Activated CD4-positive, alpha-beta T cell treated with anti-CD3 and anti-CD28 coated beads for 48 hours (primary cell): ENCODE measurements around the gene ZNF879.

ENCODE experiments used
- DNase-seq: peaks from one replicate; pipeline ENCODE4 v3.0.0-alpha.2; 2020

Gene ZNF879

DNA sequence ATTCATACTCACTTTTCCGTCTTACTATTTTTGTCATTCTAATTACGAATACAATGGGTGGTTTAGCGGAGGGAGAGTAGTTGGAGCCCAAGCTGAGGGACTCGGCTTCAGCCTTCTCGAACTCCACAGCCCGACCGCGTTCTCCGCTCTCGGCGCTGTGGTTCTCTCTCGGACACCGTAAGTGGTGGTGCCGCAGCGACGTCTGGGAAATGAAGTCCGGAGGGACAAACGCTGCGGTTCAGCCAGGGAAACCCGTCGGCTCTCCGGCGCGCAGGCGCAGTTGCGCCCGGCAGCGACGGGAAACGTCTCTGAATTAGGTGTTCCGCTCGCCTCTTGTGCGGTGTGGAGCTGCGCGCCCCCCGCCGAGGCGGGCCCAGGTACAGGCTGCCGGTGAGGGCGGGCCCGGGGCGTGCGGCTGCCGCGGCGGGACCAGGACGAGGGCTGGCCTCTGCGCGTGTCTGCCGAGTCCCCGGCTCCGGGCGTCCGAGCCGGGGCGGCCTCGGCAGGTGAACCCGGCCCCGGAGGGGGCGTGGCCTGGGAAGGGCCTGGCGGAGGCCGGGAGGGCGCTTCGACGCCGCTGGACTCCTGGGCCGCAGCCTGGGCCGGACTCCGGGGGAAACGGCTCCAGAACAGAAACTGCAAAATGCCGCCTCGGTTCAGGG, at the start of gene ZNF879:
TSS of gene ZNF879 (plus strand) at position 277 of the 662 bp plus-strand sequence. CDS start 1,201 bp downstream, outside the sequence.
- peak; percentile 94 for DNase-seq

DNA sequence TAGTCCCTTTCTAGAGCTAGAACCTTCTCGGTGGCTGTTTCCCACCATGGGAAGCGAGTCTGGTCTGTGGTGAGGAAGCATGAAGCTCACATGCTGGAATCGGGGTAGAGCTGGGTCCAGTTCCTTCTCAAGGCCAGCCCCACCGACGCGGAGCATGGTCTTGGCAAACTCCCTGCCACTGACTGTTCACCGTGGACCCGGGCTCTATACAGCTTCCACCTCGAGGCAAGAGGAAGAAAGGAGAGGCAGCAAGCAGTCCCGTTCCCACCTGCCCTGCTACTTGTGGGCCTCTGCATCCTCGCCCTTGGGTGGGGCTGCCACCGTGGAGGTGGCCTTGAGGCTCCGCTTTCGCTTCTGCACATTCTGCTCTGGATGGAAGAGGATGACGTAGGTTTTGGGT, 42.2 kb upstream of the ZNF879 start:
- no peak for DNase-seq

DNA sequence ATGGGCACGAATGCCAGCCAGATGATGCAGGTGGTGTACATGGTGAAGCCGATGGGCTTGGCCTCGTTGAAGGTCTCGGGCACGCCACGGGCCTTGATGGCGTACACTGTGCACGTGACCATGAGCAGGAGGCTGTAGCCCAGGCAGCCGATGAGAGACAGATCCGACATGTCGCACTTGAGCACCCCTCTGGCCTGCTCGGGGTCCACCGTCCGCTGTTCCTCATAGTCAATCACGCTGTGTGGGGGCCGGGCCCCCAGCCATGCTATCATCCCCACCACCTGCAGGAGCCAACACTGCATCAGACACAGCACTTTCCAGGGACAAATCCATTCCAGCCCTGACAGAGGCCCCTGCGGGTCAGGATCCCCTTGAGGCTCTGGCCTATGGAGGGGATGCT, 40.7 kb upstream of the ZNF879 start:
- DNase-seq = no peak

DNA sequence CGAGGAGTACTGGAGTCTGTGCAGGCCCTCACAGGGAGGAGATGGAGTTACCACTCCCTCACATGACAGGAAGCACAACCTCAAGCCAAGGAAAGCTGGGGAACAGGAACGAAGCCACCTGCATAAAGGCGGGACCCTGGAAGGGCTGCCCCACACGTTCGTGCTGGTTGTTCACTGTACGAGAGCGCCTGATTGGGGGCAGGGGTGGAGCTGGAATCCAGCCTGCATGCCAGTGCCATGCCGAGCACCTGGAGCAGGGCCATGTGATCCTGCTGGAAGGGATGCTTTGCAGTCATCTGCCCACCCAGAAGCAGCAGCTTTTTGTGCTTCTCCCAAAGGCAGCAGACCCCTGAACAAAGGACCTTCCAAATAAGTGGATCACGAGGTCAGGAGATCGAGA, 39.9 kb upstream of the ZNF879 start:
- DNase-seq = no peak

DNA sequence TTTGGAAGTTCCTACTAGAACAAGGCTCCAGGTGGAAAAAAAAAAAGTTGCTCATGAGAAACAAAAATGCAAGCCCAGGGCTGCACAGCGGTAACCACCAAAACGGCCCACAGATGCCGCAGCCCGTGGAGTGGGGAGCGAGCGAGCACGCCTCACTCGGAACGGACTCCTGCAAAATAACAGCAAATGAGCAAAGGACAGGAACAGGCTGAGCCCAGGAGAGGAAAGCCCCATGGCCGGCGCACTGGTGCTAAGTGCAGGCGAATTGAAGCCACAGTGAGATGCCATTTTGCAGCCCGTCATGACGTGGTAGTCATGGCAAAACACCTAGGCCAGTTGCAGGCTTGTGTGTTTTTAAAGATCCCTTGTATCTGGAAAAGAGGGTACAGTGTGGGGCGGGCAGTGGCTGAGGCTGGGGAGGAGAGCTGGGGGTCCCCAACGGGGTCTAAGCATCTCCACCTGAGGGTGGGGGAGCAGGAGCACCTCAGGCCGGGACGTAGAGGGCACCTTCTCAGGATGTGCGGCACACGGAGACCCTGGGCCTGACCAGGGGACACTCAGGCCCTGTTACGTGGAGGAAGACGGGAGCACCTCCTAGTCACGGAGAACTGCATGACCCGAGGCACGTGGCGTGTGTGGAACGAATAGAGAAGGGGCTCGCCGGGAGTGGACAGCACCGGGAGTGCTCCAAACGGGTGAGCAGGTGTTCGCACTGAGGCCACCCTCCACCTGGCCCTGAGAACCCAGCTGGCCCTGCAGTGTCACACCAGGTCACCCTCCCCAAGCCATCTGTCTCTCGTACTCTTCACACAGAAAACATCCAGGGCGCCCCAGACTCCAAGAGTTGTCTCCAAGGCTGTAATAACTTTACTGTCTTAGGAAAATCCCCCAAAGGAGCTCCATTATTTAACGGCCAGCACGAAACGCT, 39.2 kb upstream of the ZNF879 start:
- DNase-seq = no peak

DNA sequence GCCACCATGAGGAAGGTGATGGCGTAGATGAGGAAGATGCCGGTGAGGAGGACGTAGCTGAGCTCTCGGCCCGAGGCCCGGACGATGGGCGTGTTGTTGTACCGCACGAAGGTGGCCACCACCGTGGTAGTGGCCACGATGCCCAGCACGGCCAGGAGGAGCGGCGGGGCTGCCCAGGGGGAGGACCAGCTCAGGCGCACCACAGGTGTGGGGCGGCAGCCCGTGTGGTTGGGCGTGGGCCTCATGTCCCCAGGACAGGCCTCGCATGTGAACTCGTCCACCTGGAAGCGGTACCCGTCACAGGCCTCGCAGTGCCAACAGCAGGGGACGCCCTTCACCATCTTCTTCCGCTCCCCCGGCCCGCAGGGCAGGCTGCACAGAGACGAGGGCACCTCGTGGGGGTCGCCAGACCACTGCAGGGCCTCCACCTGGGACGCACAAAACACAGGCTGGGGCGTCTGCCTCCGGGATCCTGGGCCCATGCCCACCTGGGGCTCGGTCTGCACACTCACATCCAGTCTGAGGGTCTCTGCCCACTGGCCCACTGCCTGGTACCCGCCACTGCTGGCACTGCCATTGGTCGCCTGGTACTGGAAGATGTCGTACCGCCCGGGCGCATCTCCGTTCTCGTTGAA, 37.2 kb upstream of the ZNF879 start:
- DNase-seq = no peak

DNA sequence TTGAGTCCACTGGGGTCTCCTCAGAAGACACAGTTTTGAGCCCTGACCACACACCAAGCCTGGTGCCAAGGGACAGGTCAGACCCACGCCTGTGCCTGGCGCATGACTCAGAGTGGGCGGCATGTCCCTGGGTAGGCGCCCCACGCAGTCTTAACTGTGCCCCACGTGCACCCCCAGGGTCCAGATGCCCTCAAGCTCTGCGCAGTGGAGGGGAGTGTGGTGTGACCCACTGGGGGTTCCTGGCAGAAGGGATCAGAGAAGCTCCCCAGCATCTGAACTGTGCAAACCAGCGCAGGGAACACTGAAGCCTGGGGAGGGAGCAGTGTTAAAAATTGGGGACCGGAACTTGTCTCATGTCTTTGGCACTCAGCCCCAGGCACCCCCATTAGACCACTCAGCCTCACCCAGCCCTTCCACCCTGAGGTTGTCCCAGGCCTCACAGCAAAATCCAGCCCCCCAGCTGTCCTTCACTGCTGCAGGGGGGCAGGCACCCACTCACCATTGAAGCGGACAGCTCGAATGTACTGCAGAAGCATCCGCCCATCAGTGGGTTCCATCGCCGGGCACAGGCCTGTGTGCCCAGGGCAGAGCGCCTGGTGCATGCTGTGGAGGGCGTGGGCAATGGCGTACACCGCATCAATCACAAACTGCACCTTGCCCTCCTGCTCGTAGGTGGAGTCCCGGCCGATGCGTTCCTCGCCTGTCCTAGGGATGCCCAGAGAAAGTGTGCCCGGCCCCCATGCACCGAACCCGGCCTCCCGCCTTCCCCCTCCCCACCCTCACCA, 35.0 kb upstream of the ZNF879 start:
- no peak for DNase-seq

DNA sequence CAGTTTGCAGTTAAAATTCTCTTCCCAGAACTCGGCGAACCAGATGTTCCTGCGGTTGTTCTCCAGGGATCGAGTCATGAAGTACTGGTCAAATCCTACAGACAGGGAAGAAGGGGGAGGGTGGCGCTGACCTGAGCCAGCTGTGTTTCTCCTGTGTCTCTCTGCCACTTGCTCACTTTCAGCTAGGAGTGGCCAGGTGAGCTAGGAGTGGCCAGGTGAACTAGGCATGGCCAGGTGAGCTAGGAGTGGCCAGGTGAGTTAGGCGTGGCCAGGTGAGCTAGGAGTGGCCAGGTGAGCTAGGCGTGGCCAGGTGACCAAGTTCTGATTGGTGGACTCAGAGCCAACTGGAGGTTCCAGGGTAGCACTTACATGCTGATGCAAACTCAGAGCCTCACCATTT, 34.3 kb upstream of the ZNF879 start:
- DNase-seq = no peak

DNA sequence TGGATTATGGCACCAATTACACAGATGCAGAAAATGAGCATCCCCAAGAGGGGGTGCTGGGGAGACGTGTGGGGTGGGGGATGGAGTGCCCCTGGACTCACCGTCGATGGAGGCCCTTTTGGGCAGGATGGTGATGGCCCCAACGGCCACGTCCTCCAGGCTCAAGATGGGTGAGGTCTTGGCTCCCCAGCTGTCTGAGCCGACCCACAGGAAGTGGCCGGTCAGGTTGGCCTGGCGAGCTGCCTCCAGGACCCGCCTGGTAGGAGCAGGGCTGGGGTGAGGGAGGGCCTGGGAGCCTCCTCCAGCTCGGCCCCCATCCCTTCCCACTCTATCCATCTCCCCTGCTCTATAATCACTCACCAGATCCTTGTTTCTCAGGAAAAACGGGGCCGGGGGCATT, 33.1 kb upstream of the ZNF879 start:
- DNase-seq = no peak

DNA sequence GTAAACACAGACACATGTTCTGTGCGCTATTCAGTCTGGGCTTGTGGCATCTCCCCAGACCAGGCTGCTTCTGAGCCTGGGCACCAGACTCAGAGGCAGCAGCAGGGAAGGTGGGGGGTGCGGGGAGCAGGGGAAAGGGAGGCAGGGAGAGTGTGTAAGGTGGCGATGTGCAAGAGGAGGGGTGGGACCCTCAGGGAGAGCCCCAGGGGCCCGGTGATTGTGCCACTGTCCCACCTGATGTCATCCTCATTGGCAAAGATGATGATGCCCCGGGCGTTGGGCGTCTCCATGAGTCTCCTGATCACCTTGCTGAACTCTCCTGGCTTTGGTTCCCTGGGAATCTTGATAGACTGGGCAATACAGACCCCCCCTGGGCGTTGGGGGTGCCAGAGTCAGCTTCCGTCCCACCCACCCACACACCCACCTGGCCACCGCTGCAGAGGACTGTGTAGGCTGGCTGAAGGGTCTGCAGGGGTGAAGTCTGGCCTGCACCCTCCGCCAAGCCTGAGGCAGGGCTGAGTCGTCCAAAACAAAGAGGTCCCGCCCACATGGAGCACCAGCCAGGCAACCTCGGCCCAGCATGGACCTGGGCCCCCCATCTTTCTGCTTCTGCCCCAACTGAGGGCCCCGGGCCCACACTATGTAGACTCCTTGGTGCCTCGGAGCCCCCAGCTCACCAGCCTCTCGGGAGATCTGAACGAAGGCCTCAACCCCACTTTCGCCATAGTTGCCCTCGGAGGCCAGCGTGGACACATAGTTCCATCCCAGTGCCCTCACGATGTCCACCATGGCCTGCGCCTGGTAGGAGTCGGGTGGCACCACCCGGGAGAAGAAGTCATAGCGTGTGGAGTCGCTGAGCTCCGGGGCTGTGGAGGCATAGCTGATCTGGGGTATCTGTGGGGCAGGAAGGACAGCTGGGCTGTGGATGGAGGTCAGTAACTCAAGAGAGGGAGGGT, 32.1 kb upstream of the ZNF879 start:
- DNase-seq = no peak

DNA sequence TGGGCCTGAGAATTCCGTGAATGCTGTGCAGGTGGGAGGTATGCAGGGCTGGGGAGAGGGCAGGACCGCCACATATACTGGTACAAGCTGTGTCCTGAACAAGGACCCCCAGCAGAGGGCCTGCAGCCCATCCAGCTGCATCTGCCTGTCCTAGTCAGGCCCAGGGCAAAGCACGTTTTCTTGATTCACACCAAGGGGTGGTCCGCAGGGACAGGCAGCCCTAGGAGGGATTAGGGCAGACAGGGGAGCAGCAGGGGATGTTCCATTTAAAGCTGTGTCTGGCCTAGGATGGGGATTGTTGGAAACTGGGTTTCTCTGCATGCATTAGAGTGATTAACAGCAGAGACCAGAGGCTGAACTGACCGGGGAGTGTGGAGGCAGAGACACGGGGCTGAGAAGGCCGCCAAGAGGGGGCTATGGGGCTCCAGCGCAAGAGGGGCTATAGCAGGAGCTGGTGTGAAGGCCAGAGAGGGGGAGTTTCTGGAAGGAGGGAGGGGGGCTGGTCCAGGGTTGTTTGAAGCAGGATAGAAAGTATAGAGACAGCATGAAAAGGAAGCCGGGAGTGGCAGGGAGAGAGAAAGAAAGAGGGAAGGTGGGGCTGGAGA, 31.2 kb upstream of the ZNF879 start:
- no peak for DNase-seq

DNA sequence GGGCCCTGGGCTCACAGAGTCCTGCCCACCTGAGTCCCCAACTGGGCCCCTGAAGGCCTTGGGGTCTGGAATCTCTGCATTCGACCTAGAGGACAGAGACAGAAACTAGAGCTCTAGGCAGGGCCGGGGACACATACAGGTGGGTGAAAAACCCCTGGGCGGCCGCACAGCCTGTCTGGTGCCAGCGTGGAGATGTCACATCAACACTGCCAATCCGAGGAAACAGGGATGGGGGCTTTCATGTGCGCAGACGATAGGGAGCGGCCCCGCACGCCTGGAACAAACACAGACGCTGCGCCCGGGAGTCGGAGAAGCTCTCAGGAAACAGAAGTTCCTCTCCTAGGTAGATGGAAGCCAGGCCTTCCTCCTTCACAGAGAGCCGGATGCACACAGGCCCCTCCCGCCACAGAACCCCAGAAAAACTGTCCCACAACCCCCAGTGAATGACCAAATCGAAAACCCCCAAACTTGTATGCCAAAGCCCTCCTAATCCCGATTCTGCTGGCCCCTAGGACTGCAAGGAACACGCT, 30.3 kb upstream of the ZNF879 start:
- no peak for DNase-seq

DNA sequence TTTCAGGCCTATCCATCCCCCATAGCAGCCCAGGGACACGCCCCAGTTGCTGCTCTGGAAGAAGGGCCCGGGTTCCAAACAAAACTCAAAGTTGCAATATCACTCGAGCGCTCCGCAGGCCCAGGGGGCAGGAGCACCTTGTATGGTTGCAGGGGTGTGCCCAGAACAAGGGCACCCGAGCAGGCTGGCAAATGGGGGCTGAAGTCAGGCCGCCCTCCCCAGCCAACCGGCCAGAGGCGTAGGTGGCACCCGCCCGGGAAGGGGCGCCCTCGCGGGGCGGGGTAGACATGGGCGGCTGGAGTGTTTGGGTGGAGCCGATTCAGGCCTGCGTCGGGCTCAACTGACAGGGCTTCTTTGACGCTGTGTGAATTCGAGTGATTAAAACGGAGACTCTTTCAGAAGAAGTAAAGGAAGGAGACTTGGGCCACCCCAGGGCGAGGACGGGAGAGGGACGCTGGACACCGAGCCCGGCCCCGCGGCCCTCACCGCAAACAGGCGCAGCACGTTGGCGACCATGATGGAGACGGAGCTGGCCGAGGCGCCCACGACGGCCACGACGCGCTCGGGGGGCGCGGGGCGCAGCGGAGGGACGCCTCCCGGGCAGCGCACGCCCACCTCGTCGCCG, 29.5 kb upstream of the ZNF879 start:
- DNase-seq = no peak

DNA sequence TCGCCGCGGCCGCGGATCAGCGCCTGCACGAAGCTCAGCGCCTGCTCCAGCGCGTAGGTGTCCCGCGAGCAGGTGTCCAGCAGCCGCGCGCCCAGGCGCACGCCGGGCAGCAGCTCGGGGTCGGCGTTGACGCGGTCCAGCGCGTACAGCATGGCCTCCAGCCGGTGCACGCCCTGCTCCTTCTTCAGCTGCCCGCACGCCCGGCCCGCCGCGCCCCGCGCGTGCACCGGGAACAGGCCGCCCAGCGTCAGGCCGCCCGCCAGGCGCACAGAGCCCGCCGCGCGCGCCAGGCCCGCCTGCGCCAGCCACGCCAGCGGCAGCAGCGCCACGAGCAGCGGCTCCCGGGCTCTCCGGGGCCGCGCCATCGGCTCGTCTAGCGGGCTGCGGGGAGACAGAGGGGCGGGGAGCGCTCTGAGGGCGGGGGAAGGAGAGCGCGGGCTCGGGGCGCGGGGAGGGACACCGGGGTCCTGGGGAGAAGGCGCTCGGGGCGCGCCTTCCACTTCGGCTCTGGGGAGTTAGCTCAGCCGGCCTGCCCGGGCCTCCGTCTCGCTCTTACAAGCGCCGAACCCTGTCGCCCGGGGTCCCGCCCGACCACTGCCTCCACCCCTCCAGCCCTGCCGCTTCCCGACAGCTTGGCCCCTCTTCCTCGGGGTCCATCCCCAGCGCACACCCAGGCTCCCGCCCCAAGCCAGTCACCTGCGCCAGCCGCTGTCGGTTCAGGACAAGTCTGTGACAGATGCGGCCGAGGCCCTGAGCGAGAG, 28.8 kb upstream of the ZNF879 start, which contains the start of gene GRM6:
TSS of gene GRM6 (minus strand) at position 741 of the 761 bp plus-strand sequence. CDS start at position 365, 376 bp downstream.
- no peak for DNase-seq

DNA sequence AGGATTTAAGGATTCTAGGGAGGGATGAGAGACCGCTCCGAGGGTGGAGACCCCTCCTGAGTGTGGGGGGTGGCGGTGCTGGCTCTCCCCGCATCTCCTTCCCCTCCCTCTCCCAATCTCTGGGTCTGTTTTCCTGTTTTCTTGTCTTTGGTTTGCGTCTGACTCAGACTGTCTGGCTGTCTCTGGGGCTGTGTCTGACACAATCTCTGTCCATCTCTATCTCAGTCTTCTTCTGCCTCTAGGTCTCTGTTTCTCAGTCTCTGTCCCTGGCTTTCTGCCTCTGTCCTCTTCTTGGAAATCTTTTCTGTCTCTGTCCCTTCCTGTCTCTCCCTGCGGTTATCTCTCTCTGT, 28.3 kb upstream of the ZNF879 start:
- no peak for DNase-seq

DNA sequence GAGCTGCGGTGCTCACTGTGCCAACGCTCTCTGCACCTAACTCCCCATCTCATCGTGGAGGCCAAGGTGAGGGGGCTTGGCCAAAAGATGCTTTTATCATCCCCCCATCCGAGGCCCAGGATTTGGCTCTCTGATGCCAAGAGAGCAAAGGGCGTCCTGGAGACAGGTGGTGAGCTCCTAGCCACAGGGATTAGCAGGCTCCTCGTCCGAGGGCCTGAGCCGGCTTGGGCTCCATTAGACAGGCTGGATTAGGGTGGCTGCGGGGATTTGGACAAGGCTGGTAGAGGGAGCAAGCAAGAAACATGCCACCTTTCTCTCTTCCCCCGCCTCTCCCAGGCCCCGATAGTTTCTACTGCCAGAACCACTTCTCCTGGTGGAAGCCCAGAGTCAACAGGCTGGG, 27.4 kb upstream of the ZNF879 start:
- DNase-seq = no peak

DNA sequence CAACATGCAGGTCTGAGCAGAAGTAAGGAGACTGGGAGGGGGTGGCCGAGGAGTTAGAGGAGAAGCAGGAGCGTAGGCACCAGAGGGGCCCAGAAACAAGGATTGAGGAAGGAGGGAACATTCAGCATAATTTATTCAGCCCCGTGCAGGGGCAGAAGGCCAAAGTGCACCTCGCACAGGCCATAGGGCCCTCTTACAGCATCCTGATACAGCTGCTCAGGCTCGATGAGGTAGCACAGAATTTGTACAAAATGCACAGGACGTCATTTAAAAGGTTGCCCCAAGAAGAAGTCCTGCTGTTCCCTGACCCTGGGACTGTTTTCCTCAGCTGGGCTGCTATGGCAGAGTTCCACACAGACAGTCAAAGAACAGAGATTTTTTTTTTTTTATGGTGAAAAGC, 26.4 kb upstream of the ZNF879 start:
- no peak for DNase-seq

DNA sequence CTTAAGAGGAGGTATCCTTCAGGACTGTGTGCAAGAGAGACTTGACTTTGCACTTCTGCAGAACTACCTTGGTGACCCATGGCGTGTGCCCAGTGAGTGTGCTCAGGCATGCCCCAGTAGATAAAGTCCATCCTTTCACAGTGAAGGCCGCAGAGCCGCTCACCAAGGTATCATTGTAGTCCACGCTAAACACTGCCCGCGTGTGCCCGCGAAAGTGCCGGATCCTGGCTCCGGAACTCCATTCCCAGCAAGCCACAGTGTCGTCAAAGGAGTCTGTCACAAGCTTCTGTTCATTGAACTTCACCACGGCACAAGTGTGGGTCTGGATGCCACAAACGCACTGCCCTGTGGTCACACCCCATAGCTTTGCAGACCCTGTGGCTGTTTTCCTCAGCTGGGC, 25.2 kb upstream of the ZNF879 start:
- no peak for DNase-seq

DNA sequence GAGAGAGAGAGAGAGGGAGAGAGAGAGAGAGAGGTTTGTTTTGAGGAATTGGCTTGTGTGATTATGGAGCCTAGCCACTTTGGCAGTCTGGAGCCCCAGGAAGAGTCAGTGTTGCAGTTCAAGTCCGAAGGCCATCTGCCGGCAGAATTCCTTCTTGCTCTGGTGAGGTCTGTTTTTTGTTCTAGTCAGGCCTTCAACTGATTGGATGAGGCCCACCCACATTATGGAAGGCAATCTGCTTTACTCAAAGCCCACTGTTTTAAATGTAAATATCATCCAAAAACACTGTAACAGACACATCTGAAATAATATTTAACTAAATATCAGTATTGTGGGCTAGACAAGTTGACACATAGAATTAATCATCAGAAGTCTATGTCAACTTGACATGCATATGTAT, 17.0 kb upstream of the ZNF879 start:
- DNase-seq = no peak

DNA sequence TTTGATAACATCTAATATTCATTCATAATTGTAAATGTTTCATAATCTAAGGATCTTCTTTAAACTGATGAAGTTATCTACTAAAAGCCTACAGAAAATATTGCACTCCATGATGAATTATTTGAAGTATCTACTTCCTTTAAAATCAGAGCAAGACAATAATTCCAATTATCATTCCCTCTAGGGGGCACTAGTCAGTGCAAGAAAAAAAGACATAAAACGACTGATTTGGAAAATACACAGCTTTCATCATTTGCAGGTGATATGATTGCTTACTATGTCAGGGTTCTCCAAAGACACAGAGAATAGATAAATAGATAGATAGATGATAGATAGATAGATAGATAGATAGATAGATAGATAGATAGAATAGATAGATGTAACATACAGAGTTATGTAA, 14.9 kb upstream of the ZNF879 start:
- DNase-seq = no peak
